NCI-H1417 (cell line): Measurements from ENCODE around the gene ROR2.

Experiments used
- DNase-seq, 3 experiments: peaks; one replicate each; lab custom pipeline; 2025; lab: John Stamatoyannopoulos, UW

Gene ROR2

GRCh38 chr9:91948597-91949391, 1.2 kb downstream of the ROR2 start:
- peak; percentile 1 to 78 (median 75) for DNase-seq

- peak in 1 of 3 experiments; percentile 45 for DNase-seq
These were observed 1.9 kb downstream of the ROR2 start for GRCh38 chr9:91948101-91948596.

DNA sequence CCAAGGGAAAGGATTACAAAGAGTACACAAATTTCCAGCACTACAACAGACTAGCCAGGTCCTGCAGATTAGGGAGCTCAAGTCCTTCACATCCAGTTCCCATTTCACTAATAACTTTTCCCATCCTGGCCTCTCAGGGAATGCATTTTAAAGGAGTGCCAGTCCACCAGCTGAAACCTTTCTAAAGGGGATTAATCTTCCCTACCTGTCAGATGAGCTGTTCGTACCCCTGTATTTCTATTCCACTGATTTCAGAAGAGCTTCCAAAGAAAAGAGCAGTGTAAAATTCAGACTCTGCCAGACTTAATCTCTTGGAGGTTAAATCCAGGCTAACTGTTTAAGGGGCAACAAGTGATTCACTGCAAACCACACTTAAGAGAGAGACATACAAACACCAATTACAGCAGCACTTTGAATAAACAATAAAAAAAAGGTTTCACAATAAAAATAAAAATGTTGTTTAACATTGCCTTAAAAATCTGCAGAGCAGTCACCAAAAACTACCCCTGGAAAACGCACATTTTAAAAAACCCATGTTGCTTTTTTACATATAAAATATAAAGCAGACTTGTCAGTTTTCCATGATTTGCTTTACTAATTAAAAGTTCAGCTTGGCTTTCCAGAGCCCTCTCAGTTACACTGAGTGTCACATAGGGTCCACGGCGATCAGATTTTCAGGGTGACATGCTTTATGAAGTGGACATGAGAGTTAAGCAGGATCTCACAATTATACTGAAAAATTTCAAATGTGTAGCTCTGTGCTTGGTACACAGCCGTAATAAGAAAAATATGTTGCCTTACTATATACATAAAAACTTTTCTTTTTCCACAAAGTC, 3.2 kb downstream of the ROR2 start:
- DNase-seq = no peak

DNA sequence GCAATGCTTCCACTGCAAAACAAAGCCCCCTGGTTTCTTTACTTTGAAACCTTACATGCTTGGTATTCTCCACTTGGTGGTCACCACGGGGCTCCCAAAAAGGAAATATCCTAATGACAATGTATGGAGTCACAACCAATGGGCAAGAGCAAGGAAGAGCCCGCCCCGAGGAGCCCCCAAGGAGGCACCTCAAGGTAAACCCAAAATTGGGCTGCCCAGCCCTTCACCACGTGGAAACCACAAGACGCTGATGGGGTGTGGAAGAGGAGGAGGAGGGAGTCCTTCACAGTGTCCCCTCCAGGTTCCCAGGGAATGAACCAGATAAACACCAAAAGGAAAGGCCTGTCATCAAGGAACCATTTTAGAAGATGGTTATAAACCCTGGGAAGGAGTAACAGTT, 3.8 kb downstream of the ROR2 start:
- DNase-seq = no peak

DNA sequence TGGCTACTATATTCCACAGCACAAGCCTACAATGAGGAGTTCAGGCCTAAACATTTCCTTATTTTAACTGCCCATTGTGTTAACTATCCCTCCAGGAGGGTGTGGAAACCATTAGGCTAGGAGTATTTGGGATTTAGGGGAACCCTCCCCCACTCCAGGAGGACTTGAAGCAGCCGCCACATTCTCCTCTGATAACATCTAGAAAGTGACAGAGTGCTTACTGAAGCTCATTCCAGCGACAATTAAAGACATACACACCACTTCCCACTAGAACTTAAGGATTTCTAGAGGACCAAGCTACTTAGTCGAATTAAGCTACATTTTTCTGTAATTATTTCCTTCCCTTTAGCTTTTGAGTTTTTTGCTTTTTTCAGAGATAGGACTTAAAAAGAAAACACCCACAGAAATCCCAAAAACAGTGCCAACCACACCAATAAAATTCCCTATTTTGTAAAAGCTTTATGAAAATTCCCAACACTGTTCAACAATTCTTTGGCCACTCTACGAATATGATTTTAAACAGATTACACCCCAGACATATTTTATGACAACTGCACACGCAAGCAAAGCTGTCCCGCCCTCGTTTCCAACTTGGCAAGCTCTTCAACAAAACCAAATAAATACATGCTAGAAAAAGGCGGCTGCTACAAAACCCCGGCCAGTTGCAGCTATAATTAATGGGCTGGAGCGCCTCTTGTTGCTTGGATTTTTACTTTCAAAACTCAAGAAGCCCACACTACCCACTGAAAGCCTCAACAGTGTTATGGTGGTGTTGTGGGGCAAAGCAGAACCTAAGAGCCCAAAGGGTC, 4.5 kb downstream of the ROR2 start:
- DNase-seq = peak in 2 of 3 experiments; percentile 0 to 15

DNA sequence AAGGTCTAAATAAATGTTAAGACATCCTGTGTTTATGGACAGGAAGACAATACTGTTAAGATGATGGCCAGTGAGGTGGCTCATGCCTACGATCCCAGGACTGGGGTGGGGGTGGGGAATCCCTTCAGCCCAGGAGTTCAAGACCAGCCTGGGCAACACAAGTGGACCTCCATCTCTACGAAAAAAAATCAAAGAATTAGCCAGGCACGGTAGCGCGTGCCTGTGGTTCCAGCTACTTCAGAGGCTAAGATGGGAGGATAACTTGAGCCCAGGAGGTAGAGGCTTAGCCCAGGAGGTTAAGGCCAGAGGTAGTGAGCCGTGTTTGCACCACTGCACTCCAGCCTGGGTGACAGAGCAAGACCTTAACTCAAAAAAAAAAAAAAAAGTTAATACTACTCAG, 5.3 kb downstream of the ROR2 start:
- DNase-seq = no peak

DNA sequence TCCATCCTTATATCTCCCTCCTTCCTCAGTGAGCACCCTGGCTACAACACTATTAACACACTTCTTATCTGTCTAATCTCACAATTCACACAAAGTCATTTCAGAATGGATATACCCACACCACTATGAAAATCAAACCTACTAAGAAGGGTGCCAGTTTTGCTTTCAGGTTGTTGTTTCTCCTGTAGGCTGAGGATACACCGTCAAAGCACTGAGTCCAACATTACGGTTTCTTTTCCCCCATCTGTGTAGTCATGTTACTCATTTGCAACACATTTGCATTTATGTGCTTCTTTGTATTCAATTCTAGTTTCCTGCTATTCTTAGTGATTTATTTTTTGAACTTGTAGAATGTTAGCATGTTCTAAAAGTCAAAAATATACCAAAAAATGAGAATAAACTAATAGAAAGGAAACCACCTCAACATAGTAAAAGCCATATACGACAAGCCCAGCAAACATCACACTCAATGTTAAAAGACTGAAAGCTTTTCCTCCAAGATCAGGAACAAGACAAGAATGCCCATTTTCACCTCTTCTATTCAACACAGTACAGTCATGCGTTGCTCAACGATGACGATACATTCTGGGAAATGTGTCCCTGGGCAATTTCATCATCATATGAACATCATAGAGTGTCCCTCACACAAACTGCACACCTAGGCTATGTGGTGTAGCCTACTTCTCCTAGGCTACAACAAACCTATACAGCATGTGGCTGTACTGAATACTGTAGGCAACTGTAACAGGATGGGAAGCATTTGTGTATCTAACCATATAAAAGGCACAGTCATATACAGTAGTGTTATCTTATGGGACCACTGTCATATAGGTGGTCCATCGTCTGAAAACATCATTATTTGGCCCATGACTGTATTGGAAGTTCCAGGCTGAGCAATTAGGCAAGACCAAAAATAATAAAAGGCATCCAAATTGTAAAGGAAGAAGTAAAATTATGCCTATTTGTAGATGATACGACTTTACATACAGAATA, 6.3 kb downstream of the ROR2 start:
- no peak for DNase-seq

- no peak for DNase-seq
These were observed 7.8 kb downstream of the ROR2 start for GRCh38 chr9:91942201-91942600.

GRCh38 chr9:91939978-91940377, 10.1 kb downstream of the ROR2 start:
- DNase-seq = no peak

- DNase-seq = no peak
These were observed 12.3 kb downstream of the ROR2 start for GRCh38 chr9:91937727-91938126.

- no peak for DNase-seq
These were observed 13.0 kb downstream of the ROR2 start for GRCh38 chr9:91937056-91937455.

GRCh38 chr9:91935805-91936514, 14.1 kb downstream of the ROR2 start:
- peak in 1 of 3 experiments; percentile 27 for DNase-seq

DNA sequence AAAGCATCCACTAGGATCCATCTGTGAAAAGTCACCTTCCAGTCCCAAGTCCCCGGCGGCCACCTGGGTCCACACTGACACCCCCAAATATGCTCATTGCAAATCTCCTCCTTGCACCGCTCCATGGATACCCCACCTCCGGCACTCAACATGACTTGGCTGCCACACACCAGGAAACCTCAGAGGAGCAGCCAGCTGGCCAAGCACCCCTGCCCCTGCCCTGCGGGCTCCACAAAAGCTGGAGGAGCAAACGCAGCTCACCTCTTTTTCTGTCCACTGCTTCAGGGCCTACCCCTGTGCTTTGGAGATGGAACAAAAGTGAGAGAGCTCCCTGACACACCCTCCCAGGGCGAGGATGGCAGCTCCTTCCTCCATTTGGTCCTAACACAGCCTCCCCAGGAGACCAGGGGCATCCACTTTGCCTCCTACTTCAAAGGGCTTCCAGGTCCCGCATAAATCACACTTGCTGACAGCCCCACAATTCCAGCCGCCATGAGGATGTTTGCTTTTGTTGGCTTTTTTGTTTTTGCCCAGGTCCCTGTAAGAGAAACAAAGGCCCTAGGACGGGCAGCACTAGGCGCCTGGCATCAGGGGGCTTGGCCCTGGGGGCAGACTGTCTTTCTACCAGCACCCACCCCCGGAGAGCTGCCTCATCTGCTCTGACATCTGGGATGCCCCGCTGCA, 14.8 kb downstream of the ROR2 start:
- peak in 2 of 3 experiments; percentile 75 to 89 for DNase-seq

- no peak for DNase-seq
These were observed 15.4 kb downstream of the ROR2 start for GRCh38 chr9:91934654-91935053.

- no peak for DNase-seq
These were observed 16.3 kb downstream of the ROR2 start for GRCh38 chr9:91933556-91934352.

- no peak for DNase-seq
These were observed 19.6 kb downstream of the ROR2 start for GRCh38 chr9:91930475-91930874.

GRCh38 chr9:91929331-91929730, 20.7 kb downstream of the ROR2 start:
- DNase-seq = no peak

- no peak for DNase-seq
These were observed 22.0 kb downstream of the ROR2 start for GRCh38 chr9:91927922-91928510.
